ENCODE data around the gene ARL1. TPM values are rescaled to one million over a fixed set of nuclear protein-coding genes. Genes with fewer than 3 reads are reported as not detected.

The ARL1 gene
- total RNA-seq, 1 donor from 2014 or later: 68.5 TPM

Small RNA genes lying within 50 kb of the gene (small RNA-seq; reads per million reads assigned to genes)
- not detected for gene RF00019 (ENCODE audit: low replicate concordance)
- gene RNU6-1068P (ENCODE audit: low replicate concordance): not detected
- gene RPS27P23 (ENCODE audit: low replicate concordance): not detected

Other genes with a start within 250 kb of the ARL1 start
- 1.7 TPM for gene SLC5A8, start 197.5 kb downstream of the ARL1 start, total RNA-seq
- gene UTP20, start 127.7 kb downstream of the ARL1 start, total RNA-seq: 14.7 TPM
- gene SPIC, start 67.6 kb upstream of the ARL1 start, total RNA-seq: not detected
- 398 TPM for gene MYBPC1, start 187.2 kb upstream of the ARL1 start, total RNA-seq